Measurements from ENCODE around the gene TMEM141. TPM values are rescaled to one million over a fixed set of nuclear protein-coding genes. Genes with fewer than 3 reads are reported as not detected.
"Not testable (repeated sequence)": the region's sequence is repeated elsewhere in the genome, so short reads cannot be mapped to it uniquely, and the experiment has no call there.

TMEM141 gene
- total RNA-seq, 1 donor from 2014 or later = 57.8 TPM

DNA sequence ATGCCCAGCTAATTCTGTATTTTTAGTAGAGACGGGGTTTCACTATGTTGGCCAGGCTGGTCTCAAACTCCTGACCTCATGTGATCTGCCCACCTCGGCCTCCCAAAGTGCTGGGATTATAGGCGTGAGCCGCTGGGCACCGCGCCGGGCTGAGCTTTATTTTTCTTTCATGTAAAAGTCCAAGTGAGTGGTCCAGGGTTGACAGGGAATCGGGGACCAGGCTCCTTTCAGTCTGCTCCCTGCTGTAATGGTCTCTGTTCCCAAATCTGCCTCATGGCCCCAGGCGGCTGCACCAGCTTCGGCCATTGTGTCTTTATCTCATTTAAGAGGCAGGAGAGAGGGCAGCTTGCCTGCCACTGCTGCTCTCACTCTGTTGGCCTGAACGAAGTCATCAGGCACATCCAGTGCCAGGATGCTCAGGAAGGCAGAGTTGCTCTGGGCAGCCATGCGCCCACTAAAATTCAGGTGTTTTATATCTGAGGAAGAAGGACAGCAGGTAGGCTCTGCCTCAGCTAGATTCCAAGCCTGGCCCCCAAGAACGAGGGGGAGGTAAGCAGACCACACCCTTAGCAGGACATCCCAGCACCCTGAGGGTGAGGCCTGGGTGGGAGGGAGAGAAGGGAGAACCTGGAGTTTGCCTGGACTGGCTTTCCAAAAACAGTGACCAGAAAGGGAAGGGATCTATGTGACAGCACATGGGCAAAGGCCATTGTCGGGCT lies 3.3 kb downstream of the TMEM141 start:
- DNase-seq (ENCODE audit: low spot score, unreplicated experiment) = no peak
- TF ChIP-seq, protein P1, sequence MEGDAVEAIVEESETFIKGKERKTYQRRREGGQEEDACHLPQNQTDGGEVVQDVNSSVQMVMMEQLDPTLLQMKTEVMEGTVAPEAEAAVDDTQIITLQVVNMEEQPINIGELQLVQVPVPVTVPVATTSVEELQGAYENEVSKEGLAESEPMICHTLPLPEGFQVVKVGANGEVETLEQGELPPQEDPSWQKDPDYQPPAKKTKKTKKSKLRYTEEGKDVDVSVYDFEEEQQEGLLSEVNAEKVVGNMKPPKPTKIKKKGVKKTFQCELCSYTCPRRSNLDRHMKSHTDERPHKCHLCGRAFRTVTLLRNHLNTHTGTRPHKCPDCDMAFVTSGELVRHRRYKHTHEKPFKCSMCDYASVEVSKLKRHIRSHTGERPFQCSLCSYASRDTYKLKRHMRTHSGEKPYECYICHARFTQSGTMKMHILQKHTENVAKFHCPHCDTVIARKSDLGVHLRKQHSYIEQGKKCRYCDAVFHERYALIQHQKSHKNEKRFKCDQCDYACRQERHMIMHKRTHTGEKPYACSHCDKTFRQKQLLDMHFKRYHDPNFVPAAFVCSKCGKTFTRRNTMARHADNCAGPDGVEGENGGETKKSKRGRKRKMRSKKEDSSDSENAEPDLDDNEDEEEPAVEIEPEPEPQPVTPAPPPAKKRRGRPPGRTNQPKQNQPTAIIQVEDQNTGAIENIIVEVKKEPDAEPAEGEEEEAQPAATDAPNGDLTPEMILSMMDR (IDR thresholded peaks at IDR 0.05; ENCODE audit: unreplicated experiment) = no peak
- Mint-ChIP-seq H3K4me1 (ENCODE audit: low read depth) (peaks cover 39% of the 10 kb centered on the region), H3K27me3 (no peaks in the 10 kb centered on the region), H3K36me3 (ENCODE audit: insufficient read depth) (peaks cover 4% of the 10 kb centered on the region), H3K27ac (no peak overlapping the region), H3K9me3 (ENCODE audit: low read depth) (no peaks in the 10 kb centered on the region), H3K4me3 (ENCODE audit: low read depth) (no peak overlapping the region)

DNA sequence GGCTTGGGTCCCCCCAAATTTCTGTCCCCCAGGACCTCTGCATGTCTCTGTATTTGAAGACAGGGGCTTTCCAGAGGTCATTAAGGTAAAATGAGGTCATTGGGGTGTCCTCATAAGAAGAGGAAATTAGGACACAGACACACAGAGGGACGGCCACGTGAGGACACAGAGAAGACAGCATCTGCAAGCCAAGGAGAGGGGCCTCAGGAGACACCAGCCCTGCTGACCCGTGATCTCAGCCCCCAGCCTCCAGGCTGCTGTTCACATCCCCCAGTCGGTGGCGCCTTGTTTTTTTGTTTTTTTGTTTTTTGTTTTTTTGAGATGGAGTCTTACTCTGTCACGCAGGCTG lies 3.8 kb downstream of the TMEM141 start:
- Mint-ChIP-seq H3K27ac (no peak overlapping the region), H3K4me3 (ENCODE audit: low read depth) (no peak overlapping the region)

DNA sequence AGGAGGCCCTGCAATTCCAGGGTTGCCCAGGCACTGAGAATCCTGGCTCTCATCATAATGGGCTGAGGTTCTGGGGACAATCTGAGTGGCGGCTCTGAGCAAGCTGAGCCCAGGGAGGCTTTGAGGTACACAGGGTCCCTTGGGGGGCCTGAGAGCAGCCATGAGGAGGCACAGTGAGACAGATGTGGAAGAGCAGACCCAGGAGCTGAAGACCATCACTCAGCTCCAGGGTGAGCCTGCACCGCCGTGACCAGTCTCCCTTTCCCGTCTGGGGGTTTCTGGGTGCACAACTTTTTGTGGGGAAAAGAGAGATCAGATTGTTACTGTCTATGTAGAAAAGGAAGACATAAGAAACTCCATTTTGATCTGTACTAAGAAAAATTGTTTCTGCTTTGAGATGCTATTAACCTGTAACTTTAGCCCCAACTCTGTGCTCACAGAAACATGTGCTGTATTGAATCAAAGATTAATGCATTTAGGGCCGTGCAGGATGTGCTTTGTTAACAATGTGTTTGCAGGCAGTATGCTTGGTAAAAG lies 5.2 kb downstream of the TMEM141 start, which contains the start of gene CCDC183:
Gene CCDC183, plus strand, starts transcription at position 101 of the 537 bp plus-strand sequence. Its CDS starts 60 bp downstream, at position 161.
- Mint-ChIP-seq H3K4me3 (ENCODE audit: low read depth) (peak within 1 kb of the TSS; percentile 49), H3K9me3 (ENCODE audit: low read depth) (no peaks in the 10 kb centered on the region), H3K4me1 (ENCODE audit: low read depth) (peaks cover 33% of the 10 kb centered on the region), H3K36me3 (ENCODE audit: insufficient read depth) (peaks cover 4% of the 10 kb centered on the region), H3K27me3 (no peaks in the 10 kb centered on the region), H3K27ac (peak within 1 kb of the TSS; percentile 88)
- TF ChIP-seq, protein P1 (IDR thresholded peaks at IDR 0.05; ENCODE audit: unreplicated experiment) = no peak
- DNase-seq (ENCODE audit: low spot score, unreplicated experiment) = no peak

More for the DNA sequence above, 3.8 kb downstream of the TMEM141 start:
- Mint-ChIP-seq H3K4me1 (ENCODE audit: low read depth) (peaks cover 33% of the 10 kb centered on the region), H3K36me3 (ENCODE audit: insufficient read depth) (peaks cover 4% of the 10 kb centered on the region), H3K27me3 (no peaks in the 10 kb centered on the region), H3K9me3 (ENCODE audit: low read depth) (no peaks in the 10 kb centered on the region)
- TF ChIP-seq, protein P1 (IDR thresholded peaks at IDR 0.05; ENCODE audit: unreplicated experiment) = no peak
- DNase-seq (ENCODE audit: low spot score, unreplicated experiment) = no peak

DNA sequence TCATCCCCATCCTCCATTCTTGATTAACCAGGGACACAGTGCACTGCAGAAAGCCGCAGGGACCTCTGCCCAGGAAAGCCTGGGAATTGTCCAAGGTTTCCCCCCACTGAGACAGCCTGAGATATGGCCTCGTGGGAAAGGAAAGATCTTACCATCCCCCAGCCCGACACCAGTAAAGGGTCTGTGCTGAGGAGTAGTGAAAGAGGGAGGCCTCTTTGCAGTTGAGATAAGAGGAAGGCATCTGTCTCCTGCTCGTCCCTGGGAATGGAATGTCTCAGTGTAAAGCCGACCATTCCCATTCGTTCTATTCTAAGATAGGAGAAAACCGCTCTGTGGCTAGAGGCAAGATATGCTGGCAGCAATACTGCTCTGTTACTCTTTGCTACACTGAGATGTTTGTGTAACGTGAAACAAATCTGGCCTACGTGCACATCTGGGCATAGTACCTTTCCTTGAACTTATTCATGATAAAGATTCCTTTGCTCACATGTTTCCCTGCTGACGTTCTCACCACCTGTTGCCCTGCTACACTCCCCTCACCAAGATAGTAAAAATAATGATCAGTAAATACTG lies 5.7 kb downstream of the TMEM141 start:
- H3K27me3 Mint-ChIP-seq; H3K36me3 Mint-ChIP-seq (ENCODE audit: insufficient read depth); DNase-seq (ENCODE audit: low spot score, unreplicated experiment); H3K9me3 Mint-ChIP-seq (ENCODE audit: low read depth): not testable (repeated sequence)
- Mint-ChIP-seq H3K4me3 (ENCODE audit: low read depth) (peak overlapping the region; percentile 49), H3K27ac (peak overlapping the region; percentile 88), H3K4me1 (ENCODE audit: low read depth) (peaks cover 33% of the 10 kb centered on the region)

DNA sequence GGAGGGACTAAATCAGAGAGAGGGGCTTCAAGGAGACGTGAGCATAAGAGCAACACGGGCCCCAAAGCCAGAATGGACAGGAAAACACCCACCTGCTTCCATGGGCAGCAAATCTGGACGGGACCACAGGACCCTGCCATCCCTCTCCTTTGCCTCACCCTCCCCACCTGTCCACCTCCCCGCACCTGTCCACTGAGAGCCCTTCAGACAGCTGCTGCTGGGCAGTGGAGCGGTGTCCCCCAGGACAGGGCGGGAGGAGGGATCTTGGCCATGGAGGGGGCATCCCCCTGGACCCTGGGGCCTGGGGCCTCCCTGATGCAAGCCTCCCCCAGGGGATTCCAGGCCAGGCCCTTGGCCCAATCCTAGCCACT lies 7.5 kb downstream of the TMEM141 start:
- Mint-ChIP-seq H3K4me3 (ENCODE audit: low read depth) (peak overlapping the region; percentile 61), H3K27me3 (no peaks in the 10 kb centered on the region), H3K27ac (no peak overlapping the region), H3K9me3 (ENCODE audit: low read depth) (no peaks in the 10 kb centered on the region), H3K36me3 (ENCODE audit: insufficient read depth) (no peaks in the 10 kb centered on the region), H3K4me1 (ENCODE audit: low read depth) (peaks cover 26% of the 10 kb centered on the region)
- no peak for DNase-seq (ENCODE audit: low spot score, unreplicated experiment)
- TF ChIP-seq, protein P1 (IDR thresholded peaks at IDR 0.05; ENCODE audit: unreplicated experiment) = no peak
